GM18858 (cell line): ENCODE measurements around the gene NAGPA.

ENCODE experiments used
- ATAC-seq: cut with Tn5 transposase; IDR thresholded peaks from one replicate; pipeline ENCODE4 v1.9.1; 2021; ENCODE audit not compliant: unreplicated experiment

Gene NAGPA

GRCh38 chr16:5028950-5029475, 4.7 kb downstream of the NAGPA start:
- no peak for ATAC-seq

- no peak for ATAC-seq
Measured at GRCh38 chr16:5027575-5028235, 6.0 kb downstream of the NAGPA start.

DNA sequence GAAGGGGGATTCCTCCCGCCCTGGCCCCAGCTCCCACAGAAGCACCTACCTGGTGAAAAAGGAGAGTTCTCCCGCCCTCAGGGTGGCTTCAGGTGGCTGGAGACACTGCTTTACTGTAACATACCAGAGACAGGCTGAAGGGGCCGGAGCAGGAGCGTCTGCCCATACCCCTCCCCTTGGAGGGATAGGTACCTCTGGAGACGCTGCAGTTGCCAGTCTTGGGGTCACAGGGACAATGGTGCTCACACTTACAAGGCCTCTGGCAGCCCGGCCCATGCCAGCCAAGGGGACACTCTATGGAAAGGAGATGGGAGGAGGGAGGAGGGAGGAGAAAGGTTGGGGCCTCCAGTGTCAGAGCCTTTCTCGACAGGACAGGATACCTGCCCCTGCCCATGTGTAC, 6.6 kb downstream of the NAGPA start:
- ATAC-seq, result no peak

DNA sequence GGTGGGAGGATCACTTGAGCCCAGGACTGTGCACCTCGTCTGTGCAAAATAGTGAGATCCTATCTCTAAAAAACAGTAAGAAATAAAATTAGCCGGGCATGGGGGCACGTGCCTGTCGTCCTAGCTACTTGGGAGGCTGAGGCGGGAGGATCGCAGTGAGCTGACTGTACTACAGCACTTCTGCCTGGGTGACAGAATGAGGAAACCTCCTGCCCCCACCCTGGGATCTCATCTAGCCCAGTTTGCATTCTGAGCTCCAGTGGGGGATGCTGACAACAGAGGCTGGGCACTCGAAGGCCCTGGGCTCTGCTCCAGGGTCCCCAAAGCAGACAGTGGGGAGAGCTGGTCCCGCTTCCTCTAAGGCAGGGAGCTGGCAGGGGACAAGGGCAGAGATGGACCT, 7.1 kb downstream of the NAGPA start:
- no peak for ATAC-seq

GRCh38 chr16:5025171-5025632, 8.5 kb downstream of the NAGPA start:
- ATAC-seq, result no peak

DNA sequence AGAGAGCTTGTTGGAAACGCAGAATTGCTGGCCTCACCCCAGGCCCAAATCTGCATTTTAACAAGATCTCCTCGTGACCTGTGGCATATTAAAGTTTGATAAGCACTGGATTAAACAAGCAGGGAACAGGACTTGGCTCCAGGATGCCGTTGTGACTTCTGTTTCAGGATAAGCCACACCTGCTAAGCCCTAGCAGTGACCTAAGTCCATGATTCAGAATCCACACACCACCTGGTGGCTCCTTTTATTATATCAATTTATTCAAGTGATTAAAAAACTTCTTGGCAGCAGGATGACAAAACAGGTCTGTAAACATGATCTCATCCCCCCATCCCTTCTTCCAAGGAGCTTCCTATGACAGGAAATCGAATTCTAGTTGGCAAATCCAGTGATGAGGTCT, 9.1 kb downstream of the NAGPA start:
- no peak for ATAC-seq

- ATAC-seq, result no peak
Measured at GRCh38 chr16:5022521-5022920, 11.2 kb downstream of the NAGPA start.

DNA sequence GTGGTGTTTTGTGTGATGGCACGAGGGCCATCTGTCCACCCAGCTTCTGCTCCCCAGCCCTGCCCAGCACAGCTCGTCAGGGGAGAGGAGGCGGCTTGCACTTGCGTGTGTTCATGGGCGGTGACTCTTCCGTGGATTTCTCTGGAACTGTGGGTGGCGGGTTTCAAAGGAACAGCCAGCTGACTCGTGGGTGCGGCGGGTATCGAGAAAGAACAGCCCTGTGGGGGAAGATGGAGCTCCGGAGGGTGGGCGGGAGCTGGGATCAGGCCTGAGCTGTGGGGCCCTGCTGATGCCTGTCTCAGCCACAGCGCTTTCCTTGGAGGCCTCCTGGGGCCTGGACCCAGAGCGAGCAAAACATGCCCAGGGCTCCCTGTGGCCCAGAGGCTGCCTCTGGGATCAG, 13.2 kb downstream of the NAGPA start:
- ATAC-seq, result no peak

- ATAC-seq, result no peak
Measured at GRCh38 chr16:5019775-5020174, 14.0 kb downstream of the NAGPA start.

DNA sequence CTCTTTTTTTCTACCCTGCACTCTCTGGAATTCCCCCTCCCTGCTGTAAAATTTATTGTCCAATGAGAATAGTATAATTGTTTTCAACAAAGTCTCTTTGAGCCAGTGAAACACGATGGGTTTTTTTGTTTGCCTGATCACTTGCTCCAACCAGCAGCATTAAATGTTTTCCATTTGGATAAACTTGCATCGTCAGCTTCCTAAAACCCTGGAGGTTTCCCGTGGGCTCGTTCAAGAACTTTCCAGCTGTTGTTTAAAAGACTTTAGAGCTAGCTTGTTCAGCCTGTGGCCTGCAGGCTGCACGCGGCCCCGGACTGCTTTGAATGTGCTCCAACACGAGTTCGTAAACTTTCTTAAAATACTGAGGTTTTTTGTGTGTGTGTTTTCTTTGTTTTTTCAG, 14.9 kb downstream of the NAGPA start:
- ATAC-seq, result no peak

GRCh38 chr16:5017678-5017969, 16.1 kb downstream of the NAGPA start:
- ATAC-seq, result no peak

- no peak for ATAC-seq
Measured at GRCh38 chr16:5016967-5017677, 16.6 kb downstream of the NAGPA start.

- ATAC-seq, result no peak
Measured at GRCh38 chr16:5015887-5016286, 17.8 kb downstream of the NAGPA start.

DNA sequence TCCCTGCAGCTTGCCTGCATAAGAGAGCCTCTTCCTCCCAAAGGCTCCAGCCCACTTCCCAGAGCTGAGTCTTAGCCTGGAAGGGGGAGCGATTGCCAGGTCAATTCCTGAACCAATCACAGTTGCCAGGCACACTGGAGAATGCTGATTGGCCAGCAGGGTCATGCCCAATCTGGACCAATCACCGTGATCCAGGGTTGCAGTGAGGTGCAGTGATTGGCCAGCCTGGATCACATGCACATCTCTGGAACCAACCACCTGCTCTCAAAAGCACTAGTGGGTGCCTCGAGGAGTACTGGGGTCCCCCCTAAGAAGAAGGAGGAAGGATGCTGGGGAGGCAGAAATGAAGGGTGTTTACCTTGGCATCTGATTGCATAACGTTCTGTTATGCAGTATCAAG, 18.4 kb downstream of the NAGPA start:
- ATAC-seq, result no peak

- ATAC-seq, result no peak
Measured at GRCh38 chr16:5012887-5013286, 20.8 kb downstream of the NAGPA start.

- ATAC-seq, result no peak
Measured at GRCh38 chr16:5011637-5012036, 22.1 kb downstream of the NAGPA start.

- ATAC-seq, result no peak
Measured at GRCh38 chr16:5010576-5011329, 23.0 kb downstream of the NAGPA start.

- no peak for ATAC-seq
Measured at GRCh38 chr16:5008311-5008731, 25.4 kb downstream of the NAGPA start.

DNA sequence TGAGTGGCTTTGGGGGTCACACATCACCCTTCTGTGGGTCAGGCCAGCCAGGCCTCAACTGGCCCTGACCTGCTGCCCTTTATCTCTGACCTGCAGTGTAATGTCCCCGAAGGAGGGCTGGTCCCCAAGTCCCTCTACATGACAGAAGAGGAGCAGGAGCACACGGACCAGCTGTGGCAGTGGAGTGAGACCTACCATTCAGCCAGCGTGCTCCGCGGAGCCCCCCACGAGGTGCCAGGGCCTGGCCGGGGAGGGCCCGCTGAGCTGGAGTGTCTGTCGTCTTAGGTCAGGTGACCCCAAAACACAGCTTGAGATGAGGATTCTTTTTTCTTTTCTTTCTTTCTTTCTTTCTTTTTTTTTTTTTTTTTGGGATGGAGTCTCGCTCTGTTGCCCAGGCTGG, 26.5 kb downstream of the NAGPA start:
- ATAC-seq, result no peak

GRCh38 chr16:5006348-5007193, 27.2 kb downstream of the NAGPA start:
- no peak for ATAC-seq

GRCh38 chr16:5005916-5006315, 27.8 kb downstream of the NAGPA start:
- no peak for ATAC-seq
